GM18868 (cell line): ENCODE results near the gene TTBK1.
"Not testable (repeated sequence)": the region's sequence is repeated elsewhere in the genome, so short reads cannot be mapped to it uniquely, and the experiment has no call there.

Source experiments
- ATAC-seq: cut with Tn5 transposase; IDR thresholded peaks from one replicate; pipeline ENCODE4 v1.9.1; 2021; ENCODE audit warnings: mild to moderate bottlenecking, moderate library complexity; ENCODE audit not compliant: unreplicated experiment

TTBK1 gene

DNA sequence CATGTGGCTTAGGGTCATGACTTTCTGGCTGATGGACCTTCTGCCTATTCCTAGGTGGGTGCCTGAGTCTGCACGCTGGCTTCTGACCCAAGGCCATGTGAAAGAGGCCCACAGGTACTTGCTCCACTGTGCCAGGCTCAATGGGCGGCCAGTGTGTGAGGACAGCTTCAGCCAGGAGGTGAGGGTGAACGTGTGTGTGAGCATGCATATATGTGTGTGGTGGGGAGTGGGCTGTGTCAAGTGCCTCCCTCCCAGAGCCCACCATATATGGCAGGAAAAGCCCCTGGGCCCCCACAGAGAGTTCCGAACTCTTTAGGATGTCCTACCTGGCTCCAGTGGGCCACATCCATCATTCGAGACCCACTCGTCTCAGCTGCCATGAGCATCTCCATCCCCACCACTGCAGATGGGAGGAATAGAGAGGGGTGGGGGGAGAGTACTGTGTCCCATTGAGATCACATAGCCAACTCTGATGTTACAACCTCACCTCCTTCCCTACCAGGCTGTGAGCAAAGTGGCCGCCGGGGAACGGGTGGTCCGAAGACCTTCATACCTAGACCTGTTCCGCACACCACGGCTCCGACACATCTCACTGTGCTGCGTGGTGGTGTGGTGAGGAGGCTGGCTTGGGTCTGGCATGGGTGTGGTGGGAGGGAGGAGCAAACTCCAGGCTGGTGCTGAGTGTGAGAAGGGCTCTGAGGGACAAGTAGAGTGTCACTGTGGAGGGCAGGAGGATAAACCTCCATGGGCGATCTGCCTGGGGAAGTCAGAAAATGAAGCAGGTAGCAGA lies 58.0 kb downstream of the TTBK1 start:
- ATAC-seq: no peak

DNA sequence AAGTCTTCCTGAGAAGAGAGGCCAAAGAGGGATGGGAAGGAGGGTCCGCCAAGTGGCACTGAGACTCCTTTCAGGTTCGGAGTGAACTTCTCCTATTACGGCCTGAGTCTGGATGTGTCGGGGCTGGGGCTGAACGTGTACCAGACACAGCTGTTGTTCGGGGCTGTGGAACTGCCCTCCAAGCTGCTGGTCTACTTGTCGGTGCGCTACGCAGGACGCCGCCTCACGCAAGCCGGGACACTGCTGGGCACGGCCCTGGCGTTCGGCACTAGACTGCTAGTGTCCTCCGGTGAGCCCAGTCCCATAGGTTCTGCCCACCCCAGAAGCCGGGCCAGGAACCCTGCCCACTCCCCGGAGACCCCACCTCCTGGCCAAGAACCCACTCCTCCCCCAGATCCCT lies 58.8 kb downstream of the TTBK1 start:
- ATAC-seq: no peak

DNA sequence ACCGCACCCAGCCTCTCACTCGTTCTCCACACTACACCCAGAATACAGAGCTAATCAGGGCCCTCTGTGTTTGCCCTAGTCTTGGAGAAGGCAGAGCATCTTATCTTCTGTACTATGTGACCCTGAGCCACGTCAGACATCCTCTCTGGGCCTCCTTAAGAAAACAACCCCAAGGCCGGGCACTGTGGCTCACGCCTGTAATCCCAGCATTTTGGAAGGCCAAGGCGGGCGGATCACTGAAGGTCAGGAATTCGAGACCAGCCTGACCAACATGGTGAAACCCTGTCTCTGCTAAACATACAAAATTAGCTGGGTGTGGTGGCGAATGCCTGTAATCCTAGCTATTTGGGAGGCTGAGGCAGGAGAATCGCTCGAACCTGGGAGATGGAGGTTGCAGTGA lies 59.7 kb downstream of the TTBK1 start:
- ATAC-seq: not testable (repeated sequence)

DNA sequence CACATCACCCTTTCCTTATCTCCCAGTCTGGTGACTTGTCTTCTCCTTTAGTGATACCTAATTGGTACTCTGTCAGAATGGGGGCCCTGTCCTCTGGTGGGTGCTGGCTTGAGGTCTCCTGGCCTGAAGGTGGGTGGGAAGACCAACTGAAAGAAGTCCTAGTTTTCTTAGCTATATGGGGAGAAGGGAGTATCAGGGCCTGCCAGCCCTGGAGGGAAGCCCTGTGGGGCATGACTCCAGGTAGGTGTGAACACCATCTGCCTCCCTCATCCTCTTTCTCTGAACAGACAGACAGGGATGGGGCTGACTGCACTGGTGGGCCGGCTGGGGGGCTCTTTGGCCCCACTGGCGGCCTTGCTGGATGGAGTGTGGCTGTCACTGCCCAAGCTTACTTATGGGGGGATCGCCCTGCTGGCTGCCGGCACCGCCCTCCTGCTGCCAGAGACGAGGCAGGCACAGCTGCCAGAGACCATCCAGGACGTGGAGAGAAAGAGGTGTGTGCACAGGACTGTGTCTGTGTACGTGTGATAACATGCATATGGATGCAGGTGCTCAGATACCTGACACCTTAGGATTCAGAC lies 60.6 kb downstream of the TTBK1 start:
- ATAC-seq: no peak

- ATAC-seq: no peak
Observed at GRCh38 chr6:43304361-43304760, 61.1 kb downstream of the TTBK1 start.

DNA sequence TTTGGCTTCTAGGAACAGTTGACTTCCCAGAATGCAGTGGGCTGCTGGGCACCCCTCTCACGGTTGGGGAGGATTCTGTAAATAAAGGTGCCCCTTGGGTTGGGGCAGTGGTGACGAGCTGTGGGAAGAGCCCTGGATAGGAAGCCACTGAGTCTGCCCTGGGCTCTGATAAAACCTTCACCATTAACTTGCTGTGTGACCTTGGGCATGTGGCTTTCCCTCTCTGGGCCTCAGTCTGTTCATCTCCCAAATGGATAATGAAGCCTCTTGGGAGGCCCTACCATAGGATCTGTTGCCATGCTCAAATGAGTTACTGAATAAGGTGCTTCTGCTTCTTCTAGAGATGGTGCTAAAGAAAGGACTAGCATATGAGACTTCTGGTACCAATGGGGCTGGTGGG lies 61.6 kb downstream of the TTBK1 start:
- no peak for ATAC-seq

GRCh38 chr6:43306086-43306485 lies 62.8 kb downstream of the TTBK1 start:
- ATAC-seq: no peak

GRCh38 chr6:43307451-43308100 lies 64.3 kb downstream of the TTBK1 start:
- no peak for ATAC-seq

- ATAC-seq: peak; percentile 55
Observed at GRCh38 chr6:43308101-43308989, 65.1 kb downstream of the TTBK1 start, which contains the start of gene CRIP3. Gene CRIP3, minus strand, starts transcription at chr6:43308826. Its CDS starts 34 bp downstream, at chr6:43308792.

GRCh38 chr6:43308990-43309477 lies 65.8 kb downstream of the TTBK1 start:
- ATAC-seq: no peak

GRCh38 chr6:43310134-43310533 lies 66.9 kb downstream of the TTBK1 start:
- ATAC-seq: no peak

GRCh38 chr6:43310624-43311023 lies 67.3 kb downstream of the TTBK1 start:
- no peak for ATAC-seq

- no peak for ATAC-seq
Observed at GRCh38 chr6:43311666-43312065, 68.4 kb downstream of the TTBK1 start.

DNA sequence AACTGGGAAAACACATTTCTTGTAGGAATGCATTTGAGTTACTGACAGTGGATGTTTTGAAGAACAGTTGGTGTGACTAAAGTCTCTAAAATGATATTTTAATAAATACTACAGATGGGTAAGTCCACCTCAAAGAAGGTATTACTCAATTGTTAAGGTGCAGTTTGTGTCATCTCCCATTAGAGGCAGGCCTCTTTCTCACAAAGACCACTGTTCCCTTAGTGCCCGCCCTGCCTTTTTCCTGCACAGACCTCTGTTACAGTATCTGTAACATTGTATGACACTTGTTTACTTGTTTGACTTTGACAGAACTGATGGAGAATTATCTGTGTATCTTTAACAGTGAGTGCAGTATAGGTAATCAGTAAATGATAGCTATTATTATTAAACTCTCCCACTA lies 70.5 kb downstream of the TTBK1 start:
- no peak for ATAC-seq

- no peak for ATAC-seq
Observed at GRCh38 chr6:43318011-43318410, 74.7 kb downstream of the TTBK1 start.

GRCh38 chr6:43325876-43326275 lies 82.6 kb downstream of the TTBK1 start:
- ATAC-seq: no peak

GRCh38 chr6:43328528-43328927 lies 85.2 kb downstream of the TTBK1 start:
- no peak for ATAC-seq

GRCh38 chr6:43331470-43331869 lies 88.2 kb downstream of the TTBK1 start:
- no peak for ATAC-seq

DNA sequence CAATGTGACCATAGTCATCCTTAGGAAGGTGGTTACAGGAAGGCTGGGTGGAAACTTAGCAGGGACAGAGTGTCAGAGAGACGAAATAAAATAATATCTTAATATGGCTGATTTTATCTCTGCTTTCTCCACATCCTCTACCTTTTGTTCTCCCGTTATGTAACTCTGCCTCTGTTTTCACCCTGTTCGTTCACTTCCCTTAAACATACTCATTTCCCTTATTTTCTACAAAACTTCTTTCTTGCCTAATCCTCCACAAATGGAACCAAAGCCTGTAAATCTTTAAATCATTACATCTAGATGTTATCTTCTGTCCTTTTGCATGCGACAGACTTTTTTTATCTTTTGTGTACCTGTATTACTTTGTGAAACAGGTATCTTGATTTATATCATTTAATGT lies 88.6 kb downstream of the TTBK1 start:
- no peak for ATAC-seq

- ATAC-seq: no peak
Observed at GRCh38 chr6:43334466-43335095, 91.3 kb downstream of the TTBK1 start.
